ENCODE results near the gene SMIM38.

The SMIM38 gene

DNA sequence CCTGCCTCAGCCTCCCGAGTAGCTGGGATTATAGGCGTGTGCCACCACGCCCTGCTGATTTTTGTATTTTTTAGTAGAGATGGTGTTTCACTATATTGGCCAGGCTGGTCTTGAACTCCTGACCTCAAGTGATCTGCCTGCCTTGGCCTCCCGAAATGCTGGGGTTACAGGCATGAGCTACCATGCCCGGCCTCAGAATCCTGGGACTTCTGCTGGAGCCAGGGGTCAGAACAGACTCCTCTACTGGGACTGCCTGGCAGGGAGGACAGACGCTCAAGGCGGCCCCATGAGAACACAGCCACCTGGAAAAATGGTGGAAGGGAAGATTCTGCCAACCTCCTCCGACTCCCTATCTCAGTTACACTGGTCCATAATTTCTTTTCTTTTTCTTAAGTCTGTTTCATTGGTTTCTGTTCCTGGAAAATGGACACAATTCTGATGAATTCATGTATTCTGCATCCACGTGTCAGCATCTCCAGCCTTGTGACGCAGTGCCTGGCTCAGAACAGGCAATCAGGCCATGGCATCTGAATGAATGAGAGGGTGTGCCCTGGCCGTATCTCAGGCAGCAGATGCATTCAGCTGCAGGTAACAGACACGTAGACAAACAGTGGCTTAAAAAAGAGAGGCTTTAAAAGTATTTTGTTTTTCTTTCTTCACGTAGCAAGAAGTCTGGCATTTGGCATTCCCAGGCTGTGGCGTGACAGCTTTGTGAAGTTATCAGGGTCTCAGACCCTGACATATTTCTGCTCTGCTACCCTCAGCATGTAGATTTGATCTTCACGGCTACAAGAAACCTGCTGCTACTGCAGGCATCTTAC lies 4.8 kb downstream of the SMIM38 start:
- DNase-seq (ENCODE audit: low read depth), result no peak

DNA sequence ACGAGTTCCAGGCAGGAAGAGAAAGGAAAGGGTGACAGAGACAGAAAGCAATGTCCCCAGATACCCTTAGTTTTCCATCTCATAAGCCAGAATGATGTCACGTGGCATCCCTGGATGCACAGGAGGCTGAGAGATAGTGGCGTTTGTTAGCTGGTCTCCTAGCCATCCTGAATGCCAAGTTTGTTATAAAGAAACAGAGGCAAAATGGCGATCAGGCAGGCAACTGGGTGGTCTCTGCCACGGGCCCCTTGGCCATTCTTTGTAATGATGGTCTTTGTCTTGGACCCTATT lies 5.3 kb downstream of the SMIM38 start:
- DNase-seq (ENCODE audit: low read depth), result no peak

DNA sequence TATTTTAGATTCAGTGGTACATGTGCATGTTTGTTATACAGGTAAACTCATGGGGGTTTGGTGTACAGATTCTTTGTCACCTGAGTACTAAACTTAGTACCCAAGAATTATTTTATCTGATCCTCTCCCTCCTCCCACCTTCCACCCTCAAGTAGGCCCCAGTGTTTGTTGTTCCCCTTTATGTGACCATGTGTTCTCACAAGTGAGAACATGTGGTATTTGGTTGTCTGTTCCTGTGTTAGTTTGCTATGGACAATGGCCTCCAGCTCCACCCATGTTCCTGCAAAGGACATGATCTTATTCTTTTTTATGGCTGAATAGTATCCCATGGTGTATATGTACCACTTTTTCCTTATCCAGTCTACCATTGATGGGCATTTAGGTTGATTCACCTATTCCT lies 6.8 kb downstream of the SMIM38 start:
- DNase-seq (ENCODE audit: low read depth), result no peak

- DNase-seq (ENCODE audit: low read depth), result no peak
Measured at GRCh38 chr11:69163842-69164241, 8.1 kb downstream of the SMIM38 start.

GRCh38 chr11:69164824-69165223 lies 9.1 kb downstream of the SMIM38 start:
- DNase-seq (ENCODE audit: low read depth), result no peak

GRCh38 chr11:69165775-69166174 lies 10.0 kb downstream of the SMIM38 start:
- no peak for DNase-seq (ENCODE audit: low read depth)

GRCh38 chr11:69166218-69167115 lies 10.7 kb downstream of the SMIM38 start:
- peak; percentile 87 for DNase-seq (ENCODE audit: low read depth)

- no peak for DNase-seq (ENCODE audit: low read depth)
Measured at GRCh38 chr11:69167130-69167915, 11.6 kb downstream of the SMIM38 start.

DNA sequence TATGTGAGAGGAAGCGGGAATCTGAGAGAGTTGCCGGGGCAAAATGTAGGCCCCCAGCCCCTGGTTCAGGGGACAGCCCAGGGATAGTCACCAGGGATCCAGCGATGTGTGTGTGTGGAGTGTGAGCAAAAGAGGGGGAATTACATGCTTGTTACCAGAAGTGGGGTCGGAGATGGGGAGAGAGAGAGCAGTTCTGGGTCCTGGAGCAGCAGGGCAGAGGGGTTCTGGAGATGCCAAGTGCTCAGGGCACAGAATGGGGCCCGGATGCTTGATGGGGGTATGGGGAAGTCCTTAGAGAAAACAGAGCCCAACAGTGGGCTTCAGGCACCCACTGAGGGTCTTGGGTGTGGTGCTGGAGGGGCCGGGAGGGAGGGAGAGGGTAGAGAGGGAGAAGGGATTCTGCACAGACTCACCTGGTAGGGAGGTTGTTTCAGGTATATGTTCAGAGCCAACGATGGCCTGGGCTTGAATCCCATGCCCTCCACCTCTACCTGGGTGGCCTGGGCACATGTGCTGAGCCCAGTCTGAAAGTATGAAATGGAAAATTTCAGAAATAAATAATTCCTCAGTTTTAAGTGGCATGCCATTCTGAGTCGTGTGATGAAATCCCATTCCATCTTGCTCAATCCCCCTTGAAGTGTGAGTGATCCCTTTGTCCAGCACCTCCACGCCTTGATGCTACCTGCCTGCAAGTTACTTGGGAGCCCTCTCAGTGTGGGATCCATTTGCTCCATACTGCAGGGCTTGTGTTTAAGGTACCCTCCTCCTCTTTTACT lies 12.4 kb downstream of the SMIM38 start:
- peak; percentile 50 for DNase-seq (ENCODE audit: low read depth)

DNA sequence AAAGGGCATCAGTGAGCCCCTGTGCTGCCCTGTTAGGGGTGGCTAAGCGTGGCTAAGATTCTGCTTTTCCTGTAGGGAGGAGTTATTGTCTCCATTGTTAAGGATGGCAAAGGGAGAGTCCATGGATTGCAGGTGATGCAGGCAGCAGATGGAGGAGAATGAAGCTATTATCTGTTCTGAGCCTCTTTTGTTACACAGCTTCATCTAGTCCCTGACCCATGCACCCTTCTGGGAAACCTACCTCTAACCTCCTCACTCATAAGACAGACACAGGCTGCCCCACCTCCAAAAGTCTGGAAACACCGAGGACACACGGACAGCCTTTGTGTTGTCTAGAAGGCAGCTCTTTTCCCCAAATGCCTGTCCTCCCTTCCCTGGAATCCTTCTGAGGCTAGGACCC lies 13.7 kb downstream of the SMIM38 start:
- no peak for DNase-seq (ENCODE audit: low read depth)

GRCh38 chr11:69170704-69171103 lies 15.0 kb downstream of the SMIM38 start:
- no peak for DNase-seq (ENCODE audit: low read depth)

DNA sequence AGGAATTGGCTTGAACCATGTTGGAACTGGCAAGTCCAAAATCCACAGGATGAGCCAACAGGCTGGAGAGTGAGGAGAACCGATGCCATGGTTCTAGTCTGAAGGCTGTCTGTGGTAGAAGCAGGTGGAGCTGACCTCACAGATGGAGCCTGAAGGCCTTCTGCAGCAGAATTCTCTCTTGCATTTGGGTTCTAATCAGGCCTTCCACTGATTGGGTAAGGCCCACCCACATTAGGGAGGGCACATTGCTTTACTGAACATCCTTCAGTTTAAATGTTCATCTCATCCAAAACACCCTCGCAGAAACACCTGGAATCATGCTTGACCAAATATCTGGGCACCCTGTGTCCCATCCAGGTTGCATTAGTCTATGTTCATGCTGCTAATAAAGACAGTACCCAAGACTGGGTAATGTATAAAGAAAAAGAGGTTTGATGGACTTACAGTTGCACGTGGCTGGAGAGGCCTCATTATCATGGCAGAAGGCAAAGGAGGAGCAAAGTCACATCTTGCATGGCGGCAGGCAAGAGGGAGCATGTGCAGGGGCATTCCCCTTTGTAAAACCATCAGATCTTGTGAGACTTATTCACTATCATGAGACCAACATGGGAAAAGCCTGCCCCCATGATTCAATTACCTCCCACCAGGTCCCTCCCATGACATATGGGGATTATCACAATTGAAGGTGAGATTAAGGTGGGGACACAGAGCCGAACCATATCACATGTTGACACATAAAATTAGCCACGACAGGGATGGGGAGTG lies 15.9 kb downstream of the SMIM38 start:
- DNase-seq (ENCODE audit: low read depth), result no peak

DNA sequence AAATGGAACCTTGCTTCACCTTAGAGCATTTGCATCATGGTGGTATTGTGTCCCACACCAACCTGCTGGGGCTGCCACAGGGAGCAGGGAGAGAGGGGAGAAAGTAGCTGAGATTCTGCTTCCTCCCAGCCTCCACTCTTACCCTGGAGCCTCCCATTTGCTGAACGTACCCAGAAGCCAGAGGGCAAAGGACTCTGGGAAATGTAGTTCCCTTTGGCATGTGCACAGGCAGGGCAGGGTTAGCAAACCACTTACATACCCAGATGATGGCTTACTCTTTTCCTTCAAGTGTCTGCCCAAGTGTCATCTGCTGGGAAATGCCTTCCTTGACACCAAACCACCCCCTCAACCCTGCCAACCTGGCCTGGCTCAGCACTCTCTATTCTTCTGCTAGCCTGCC lies 16.9 kb downstream of the SMIM38 start:
- DNase-seq (ENCODE audit: low read depth), result peak; percentile 50

- no peak for DNase-seq (ENCODE audit: low read depth)
Measured at GRCh38 chr11:69173331-69173730, 17.6 kb downstream of the SMIM38 start.

- DNase-seq (ENCODE audit: low read depth), result peak; percentile 31
Measured at GRCh38 chr11:69173925-69174581, 18.3 kb downstream of the SMIM38 start.

DNA sequence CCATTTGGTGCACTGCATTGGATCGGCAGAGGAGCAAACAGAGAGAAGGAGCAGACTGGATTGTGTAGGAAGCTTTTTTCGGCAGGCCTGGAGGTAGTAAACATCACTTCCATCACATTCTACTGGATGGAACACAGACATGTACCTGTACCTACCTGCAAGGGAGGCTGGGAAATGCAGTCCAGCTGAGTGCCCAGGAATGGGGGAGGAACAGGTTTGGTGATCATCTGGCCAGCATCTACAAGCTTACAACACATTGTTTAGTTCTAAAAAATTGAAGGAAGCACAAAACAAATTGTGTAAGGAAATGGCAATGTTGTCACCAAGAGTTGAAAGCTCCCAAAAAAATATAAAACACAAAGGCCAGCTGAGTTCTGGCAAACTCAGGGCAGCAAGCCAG lies 19.1 kb downstream of the SMIM38 start:
- DNase-seq (ENCODE audit: low read depth), result no peak

- no peak for DNase-seq (ENCODE audit: low read depth)
Measured at GRCh38 chr11:69178819-69179482, 23.2 kb downstream of the SMIM38 start.

- DNase-seq (ENCODE audit: low read depth), result no peak
Measured at GRCh38 chr11:69180226-69180625, 24.5 kb downstream of the SMIM38 start.

DNA sequence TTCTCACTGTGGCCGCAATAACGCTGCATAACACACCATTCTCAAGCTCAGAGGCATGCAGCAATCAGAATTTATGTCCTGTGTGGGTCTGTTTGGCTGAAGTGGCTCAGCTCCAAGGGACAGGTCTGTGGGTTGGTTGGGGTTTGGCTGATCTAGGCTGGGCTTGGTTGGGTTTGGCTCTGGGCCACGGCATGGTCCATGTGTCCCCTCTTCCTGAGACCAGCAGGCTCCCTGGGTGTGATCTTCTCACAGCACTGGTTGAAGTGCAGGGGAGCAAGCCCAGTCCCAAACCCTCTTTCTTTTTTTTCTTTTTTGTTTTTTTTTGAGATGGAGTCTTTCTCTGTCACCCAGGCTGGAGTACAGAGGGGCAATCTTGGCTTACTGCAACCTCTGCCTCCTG lies 25.0 kb downstream of the SMIM38 start:
- DNase-seq (ENCODE audit: low read depth), result no peak

DNA sequence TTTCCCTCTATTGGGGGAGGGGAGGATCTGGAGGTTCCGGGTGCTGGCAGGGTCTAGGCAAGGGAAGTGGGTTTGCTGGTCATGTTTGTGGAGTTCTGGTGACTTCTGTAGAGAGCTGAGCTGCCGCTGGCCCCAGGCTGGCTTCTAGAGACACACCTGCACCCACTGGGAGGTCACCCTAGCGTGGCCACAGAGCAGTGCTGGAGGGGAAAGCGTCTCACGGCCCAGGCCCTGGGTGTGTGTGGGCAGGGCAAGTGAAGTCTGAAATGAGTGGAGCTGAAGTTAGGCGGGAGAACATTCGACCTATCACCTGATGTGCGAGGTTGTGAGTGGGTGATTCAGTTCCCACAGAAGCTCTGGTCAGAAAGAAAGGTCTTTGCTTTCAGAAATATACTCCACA lies 27.9 kb downstream of the SMIM38 start:
- no peak for DNase-seq (ENCODE audit: low read depth)

All from iris pigment epithelial cell (primary cell).